Measurements from ENCODE around the gene CER1. TPM values are rescaled to one million over a fixed set of nuclear protein-coding genes. Genes with fewer than 3 reads are reported as not detected.

CER1 gene
- total and polyA plus RNA-seq, 2 of the 8 experiments (the other 6 are each of a cell fraction or from before 2014, with no cell fraction given), result 0.26 to 3.4 TPM

Other genes with a start within 250 kb of the CER1 start
- gene ZDHHC21, start 29.3 kb downstream of the CER1 start, total RNA-seq (2021; fragmentation: NEBNext Ultra II Directional; extraction: Animal tissue kit (Norgen Biotek cat#: 25700)), result 4.8 and 6.0 TPM in 2 replicates
- gene ZDHHC21, start 29.3 kb downstream of the CER1 start, polyA plus RNA-seq (2011; rRNA removed), result 1.3 and 1.9 TPM in 2 replicates
- gene FREM1, start 187.7 kb upstream of the CER1 start, total RNA-seq (2021; fragmentation: NEBNext Ultra II Directional; extraction: Animal tissue kit (Norgen Biotek cat#: 25700)), result 2.6 TPM in 2 replicates
- 2.3 and 3.1 TPM in 2 replicates for gene FREM1, start 187.7 kb upstream of the CER1 start, polyA plus RNA-seq (2011; rRNA removed)